ENCODE data around the gene ZFP92. TPM values are rescaled to one million over a fixed set of nuclear protein-coding genes. Genes with fewer than 3 reads are reported as not detected.

ZFP92 gene
- total RNA-seq, 4 donors from 2014 or later = 1.4 to 7.6 (median 4.2) TPM

- no peak for TF ChIP-seq CTCF (IDR thresholded peaks at IDR 0.05)
- DNase-seq (ENCODE audit: low spot score) (no peak), ATAC-seq (ENCODE audit: low FRiP score) (no peak)
These were observed 38.3 kb downstream of the ZFP92 start for GRCh38 chrX:153449368-153450113.

GRCh38 chrX:153450114-153450948, 39.1 kb downstream of the ZFP92 start:
- ATAC-seq (ENCODE audit: low FRiP score) = no peak
- no peak for TF ChIP-seq CTCF (IDR thresholded peaks at IDR 0.05)
- DNase-seq (ENCODE audit: low spot score) = no peak

- ATAC-seq (ENCODE audit: low FRiP score) = no peak
- TF ChIP-seq CTCF (IDR thresholded peaks at IDR 0.05) = no peak
- DNase-seq (ENCODE audit: low spot score) = no peak
These were observed 39.6 kb downstream of the ZFP92 start for GRCh38 chrX:153450949-153451277.

GRCh38 chrX:153454901-153455550, 43.8 kb downstream of the ZFP92 start:
- ATAC-seq (ENCODE audit: low FRiP score) = no peak
- DNase-seq (ENCODE audit: low spot score) = no peak
- no peak for TF ChIP-seq CTCF (IDR thresholded peaks at IDR 0.05)

GRCh38 chrX:153455571-153455970, 44.3 kb downstream of the ZFP92 start:
- no peak for TF ChIP-seq CTCF (IDR thresholded peaks at IDR 0.05)
- DNase-seq (ENCODE audit: low spot score) = no peak
- ATAC-seq (ENCODE audit: low FRiP score) = no peak

- ATAC-seq (ENCODE audit: low FRiP score) = no peak
These were observed 44.9 kb downstream of the ZFP92 start for GRCh38 chrX:153456161-153456560.

More at GRCh38 chrX:153456161-153456560, 44.9 kb downstream of the ZFP92 start:
- no peak for DNase-seq (ENCODE audit: low spot score)
- no peak for TF ChIP-seq CTCF (IDR thresholded peaks at IDR 0.05)
